ENCODE results near the gene COX6B2.

DNA sequence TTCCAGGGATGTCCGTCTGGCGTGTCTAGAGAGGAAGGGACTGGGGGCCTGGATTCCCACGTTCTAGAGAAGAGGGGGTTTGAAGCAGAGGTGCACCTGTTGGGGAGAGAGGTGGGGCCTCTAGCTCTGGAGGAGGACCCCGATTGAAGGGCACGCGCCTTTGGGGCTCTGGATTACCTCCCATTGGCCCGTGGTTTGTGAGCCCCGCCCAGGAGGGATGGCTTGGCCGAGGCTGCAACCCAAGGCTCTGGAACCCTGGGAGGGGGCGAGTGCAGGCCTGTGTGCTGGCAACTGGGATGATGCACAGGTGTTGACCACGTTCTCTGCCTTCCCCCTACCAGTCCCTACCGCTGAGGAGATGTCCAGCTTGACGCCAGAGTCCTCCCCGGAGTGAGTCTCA lies 49.5 kb downstream of the COX6B2 start:
- no peak for TF ChIP-seq EZH2 (IDR thresholded peaks at IDR 0.05; ENCODE audit: low read depth, low read length, severe bottlenecking)
- no peak for TF ChIP-seq POLR2A (IDR thresholded peaks at IDR 0.05; ENCODE audit: control extremely low read depth in 1 of 2, low read depth in 2 of 2, low read length in 2 of 2)
- TF ChIP-seq, protein P1, sequence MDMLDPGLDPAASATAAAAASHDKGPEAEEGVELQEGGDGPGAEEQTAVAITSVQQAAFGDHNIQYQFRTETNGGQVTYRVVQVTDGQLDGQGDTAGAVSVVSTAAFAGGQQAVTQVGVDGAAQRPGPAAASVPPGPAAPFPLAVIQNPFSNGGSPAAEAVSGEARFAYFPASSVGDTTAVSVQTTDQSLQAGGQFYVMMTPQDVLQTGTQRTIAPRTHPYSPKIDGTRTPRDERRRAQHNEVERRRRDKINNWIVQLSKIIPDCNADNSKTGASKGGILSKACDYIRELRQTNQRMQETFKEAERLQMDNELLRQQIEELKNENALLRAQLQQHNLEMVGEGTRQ (IDR thresholded peaks at IDR 0.05; ENCODE audit: low read length), result no peak
- TF ChIP-seq SIN3A (conservative IDR thresholded peaks at IDR 0.05 in 1 of 2, IDR thresholded peaks at IDR 0.05 in 1 of 2; ENCODE audit: low read depth in 1 of 2, low read length in 2 of 2), result no peak
- TF ChIP-seq, protein P2, sequence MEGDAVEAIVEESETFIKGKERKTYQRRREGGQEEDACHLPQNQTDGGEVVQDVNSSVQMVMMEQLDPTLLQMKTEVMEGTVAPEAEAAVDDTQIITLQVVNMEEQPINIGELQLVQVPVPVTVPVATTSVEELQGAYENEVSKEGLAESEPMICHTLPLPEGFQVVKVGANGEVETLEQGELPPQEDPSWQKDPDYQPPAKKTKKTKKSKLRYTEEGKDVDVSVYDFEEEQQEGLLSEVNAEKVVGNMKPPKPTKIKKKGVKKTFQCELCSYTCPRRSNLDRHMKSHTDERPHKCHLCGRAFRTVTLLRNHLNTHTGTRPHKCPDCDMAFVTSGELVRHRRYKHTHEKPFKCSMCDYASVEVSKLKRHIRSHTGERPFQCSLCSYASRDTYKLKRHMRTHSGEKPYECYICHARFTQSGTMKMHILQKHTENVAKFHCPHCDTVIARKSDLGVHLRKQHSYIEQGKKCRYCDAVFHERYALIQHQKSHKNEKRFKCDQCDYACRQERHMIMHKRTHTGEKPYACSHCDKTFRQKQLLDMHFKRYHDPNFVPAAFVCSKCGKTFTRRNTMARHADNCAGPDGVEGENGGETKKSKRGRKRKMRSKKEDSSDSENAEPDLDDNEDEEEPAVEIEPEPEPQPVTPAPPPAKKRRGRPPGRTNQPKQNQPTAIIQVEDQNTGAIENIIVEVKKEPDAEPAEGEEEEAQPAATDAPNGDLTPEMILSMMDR (IDR thresholded peaks at IDR 0.05; ENCODE audit: control extremely low read depth in 1 of 3, insufficient read depth in 1 of 3, low read depth in 1 of 3, low read length in 3 of 3), result no peak
- TF ChIP-seq TAF1 (IDR thresholded peaks at IDR 0.05; ENCODE audit: low read depth, low read length), result no peak
- TF ChIP-seq CREB1 (IDR thresholded peaks at IDR 0.05), result no peak
- TF ChIP-seq TCF12 (IDR thresholded peaks at IDR 0.05; ENCODE audit: low read depth, low read length), result no peak
- TF ChIP-seq, protein P3, sequence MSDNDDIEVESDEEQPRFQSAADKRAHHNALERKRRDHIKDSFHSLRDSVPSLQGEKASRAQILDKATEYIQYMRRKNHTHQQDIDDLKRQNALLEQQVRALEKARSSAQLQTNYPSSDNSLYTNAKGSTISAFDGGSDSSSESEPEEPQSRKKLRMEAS (IDR thresholded peaks at IDR 0.05), result no peak

All from H1 (cell line).